GM18517 (cell line): ENCODE data around the gene TBX21.

Source experiments
- ATAC-seq: cut with Tn5 transposase; IDR thresholded peaks from one replicate; pipeline ENCODE4 v1.9.1; 2021; ENCODE audit warnings: mild to moderate bottlenecking, moderate library complexity; ENCODE audit not compliant: unreplicated experiment

TBX21 gene

DNA sequence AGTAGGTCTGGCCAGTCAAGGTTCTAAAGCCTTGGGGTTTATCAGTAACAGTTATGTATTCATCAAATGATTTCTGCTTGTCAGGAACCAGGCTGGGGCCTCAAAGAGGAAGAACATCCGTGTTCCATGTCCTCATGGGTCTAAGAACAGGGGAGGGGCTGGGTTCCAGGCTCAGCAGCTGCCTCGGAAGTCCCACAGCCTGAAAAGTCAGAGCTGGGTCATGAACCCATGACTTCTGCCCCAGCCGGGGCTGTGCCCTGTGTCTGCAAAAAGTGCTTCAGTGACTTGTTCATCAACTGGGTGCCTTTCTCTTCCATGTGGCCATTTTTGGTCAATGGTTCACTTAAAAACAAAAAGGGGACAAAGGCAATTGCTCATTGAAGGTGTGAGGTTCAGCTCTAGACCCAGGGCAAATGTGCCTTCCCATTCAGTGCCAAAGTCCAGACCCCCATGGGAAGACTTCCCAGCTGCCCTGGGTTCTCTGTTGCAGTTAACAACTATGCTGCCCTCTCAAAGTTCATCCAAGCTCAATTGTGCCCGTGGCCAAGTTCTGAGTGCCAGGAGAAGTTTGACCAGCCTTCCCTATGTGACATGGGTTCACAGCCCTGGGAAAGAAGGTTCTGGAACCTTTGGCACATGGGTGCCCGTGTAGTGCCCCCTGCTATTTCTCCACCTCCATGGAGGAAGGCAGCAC, 20.6 kb upstream of the TBX21 start:
- ATAC-seq = no peak

DNA sequence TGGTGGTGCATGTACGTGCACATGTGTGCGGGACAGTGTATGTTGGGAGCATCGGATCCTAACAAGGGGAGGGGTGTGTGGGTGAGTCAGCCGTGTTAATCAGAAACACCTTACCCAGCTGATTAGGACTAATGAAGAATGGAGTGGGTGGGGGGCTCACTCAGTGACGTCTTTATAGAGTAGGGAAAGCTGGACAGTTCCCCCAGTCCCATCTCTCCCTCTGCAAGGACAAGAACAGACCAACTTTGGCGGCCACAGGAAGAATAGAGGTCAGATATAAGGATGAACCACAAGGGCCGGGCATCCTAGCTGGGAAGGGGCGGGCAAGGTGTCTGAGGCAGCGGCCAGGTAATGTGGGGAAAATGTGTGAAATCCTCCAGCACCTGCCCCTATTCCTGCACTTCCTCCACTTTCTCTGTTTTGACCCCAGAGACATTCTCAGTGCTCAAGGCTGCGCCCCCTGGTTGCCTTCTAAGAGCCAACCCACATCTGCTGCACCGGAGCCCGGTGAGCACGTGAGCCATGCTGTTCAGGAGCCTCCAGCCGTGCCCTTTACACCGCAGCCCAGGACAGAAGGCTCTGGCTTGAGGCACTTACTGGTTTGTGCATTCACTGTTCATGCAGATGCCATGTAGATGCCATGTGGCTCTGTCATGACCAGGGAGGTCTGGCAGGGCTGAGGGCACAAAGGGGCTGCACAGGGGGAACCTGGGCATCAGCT, 18.9 kb upstream of the TBX21 start:
- no peak for ATAC-seq

DNA sequence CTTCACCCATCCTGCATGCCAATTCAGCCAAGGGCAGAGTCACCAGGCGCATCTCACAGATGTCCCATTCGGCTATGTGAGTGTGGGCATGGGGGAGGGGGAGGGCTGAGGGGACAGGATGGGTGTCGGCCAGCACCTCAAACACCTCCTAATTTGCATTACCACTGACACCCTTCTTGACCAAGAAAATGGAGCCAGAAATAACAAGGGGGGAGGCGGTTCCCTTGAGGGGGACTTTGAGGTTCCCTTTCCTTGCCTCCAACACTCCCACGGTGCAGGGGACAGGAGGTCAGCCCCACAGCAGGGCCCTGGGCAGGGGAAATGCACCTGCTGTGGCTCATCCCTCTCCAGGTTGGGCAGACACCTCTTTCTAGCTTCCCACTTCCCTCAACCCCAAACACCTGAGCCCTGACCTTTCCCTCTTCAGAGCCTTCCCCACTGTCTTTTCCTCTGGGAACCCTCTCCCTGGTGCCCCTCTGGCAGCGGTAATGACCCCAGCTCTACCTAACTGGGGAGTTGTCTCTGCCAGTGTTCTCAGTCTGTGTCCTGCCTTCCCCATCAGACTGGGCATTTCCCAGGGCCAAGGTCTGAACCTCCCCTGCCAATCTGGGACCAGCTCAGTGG, 18.2 kb upstream of the TBX21 start:
- no peak for ATAC-seq

DNA sequence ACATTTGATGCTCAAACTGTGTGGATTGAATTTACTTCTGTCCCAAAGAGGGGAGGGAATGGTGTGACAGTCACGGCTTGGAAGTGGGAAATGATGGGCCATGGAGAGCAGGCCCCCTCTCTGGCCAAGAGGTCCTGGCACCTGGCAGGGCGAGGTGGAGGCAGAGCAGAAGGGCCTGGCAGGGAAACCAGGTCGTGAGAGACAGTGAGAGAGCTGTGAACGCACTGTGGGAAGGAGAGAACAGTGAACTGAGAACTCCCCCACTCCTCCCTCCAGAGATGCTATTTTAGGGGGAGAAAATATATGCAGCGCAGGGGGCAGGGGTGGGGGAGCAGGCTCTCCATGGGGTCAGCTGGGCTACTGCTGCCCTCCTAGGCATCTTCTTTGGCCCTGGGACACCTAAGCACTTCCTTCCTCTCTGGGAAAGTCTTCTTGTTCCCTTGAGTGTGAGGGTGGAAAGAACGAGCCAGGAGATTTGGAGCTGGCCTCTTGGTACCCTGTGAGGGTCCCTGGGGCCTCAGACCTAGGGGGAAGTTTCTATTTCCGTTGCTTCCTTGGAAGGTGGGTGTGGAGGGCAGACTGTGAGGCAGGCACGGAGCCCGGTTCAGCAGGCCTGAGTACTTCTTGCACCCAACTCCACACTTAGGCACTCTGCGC, 17.2 kb upstream of the TBX21 start:
- ATAC-seq = no peak

DNA sequence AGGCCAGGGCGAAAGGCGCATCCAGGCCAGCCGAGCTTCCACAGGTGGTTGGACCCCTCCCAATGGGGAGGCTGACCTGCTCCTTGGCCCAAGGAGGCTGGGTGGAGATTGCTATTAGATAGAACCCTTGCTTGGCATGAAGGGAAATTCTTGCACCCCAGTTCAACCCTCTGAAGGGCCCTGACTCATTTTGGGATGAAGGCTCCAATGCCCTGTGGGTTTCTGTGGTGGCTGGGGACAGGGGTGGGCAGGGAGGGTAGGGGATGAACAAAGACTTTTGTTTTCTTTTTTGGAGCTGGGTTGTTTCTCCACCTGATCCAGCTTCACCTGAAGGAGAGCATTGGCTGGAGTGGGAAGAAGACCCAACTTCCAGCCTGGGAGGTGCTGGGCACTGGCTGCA, 16.7 kb upstream of the TBX21 start:
- ATAC-seq = no peak

DNA sequence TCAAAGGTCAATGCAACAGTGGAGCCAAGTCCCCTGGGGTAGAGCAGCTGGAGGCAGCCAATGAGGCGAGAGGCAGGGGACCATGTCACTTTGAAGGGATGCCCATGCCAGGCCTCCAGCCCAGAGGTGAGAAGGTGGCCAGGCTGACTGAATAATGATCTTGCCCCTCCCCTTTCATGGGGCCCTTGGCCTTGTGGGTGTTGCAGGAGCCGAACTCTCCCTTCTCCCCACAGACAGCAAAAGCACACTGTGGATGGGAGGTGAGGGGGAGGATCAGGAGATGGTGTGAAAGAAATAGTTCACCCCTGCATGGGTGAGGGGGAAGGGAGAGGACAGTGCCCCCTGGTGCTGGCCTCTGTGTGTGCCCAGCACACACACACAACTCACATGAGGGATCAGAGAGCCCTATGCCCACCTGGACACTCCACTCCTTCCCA, 15.8 kb upstream of the TBX21 start:
- no peak for ATAC-seq

DNA sequence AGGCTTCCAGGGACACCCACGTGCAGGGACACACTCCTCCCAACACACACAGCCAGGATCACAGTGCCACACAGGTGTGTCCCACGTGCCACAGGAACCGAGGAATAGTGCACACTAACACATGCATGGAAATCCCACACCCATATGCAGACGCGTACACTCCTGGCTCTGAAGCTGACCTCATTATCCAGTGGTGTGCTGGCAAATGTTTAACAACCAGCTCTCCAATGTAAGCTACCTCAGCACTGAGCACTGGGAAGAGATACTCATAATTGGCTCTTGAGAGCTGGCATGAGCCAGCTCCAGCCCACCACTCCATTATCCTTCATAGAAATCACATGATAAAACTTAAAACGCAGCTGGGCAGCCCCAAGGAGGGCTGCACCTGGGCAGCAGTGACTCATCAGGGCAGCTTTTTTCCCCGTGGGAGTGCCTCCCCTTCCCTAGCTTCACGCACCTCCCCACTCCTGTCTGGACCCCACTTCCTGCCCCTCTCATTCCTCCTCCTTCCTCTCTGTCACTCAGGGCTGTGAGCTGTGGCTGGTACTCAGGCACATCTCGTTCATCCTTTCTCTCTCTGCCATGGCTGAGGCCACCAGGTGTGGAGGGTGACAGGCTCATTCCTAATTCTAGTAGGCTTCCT, 14.9 kb upstream of the TBX21 start:
- no peak for ATAC-seq

DNA sequence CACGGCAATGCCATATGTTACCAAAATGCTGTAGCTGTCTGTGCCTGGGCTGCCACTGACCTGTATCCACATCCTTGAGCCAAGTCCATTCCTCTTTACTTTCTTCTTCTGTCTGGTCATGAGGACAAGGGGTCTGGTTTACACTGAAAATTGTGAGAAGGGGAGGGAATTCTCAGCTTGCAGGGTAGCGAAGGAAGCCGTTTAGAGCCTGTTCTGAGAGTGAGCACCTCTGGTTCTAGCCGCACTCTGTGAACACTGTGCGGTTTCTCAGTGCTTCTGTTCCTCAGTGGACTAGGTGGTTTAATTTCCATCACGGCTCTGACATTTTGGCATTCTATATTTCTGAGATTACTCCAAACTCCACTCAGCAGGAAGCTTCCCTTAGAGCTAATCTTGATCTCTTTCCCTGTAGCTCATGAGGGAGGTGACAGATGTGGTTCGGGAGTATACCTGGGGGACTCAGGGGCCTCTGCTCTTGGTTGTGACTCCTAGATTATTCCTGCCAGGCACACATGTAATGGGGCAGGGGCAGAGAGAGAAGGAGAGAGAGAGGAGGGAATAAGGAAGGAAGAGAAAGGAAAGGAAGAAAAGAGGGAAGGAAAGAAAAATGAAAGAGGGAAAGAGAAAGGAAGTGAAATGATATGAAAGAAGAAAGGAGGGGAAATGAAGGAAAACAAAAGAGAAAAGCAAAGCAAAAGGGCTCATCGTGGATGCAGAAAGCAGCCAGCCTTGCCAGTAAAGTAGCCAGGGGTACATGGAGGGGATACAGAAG, 14.2 kb upstream of the TBX21 start:
- ATAC-seq = no peak

DNA sequence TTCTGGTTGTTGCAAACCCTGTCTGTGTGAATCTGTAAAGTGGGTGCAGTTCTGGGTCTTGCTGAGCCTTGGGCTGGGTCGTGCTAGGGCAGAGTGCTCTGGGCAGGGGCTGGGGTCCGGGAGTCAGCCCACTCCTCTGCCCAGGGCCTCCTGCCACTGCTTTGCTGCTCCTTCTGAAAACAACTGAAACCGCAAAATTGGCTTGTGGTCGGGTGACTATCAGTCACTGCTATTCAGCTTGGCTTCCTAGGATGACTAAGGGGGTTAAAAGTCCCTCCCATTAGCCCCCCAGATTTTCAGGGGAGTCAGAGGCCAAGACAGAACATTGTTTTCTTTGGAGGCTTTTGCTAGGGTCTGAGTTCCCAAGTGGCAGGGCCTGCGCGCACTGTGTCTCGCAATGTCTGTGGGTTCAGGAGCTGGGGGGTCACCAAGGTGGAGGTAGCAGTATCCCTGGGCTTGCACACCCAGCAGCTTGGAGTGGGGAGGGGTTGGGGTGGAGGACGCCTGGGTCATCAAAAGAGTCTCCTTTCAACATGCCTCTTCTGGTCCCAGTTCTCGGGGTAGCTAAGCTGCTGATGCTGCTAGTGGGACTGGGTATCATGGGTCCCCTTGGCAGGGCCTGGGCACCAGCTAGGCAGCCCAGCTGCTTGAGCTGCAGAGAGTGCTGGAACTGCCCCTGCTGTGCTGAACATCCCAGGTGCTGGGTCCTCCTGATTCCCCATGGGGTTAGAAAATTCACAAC, 13.5 kb upstream of the TBX21 start:
- ATAC-seq = no peak

DNA sequence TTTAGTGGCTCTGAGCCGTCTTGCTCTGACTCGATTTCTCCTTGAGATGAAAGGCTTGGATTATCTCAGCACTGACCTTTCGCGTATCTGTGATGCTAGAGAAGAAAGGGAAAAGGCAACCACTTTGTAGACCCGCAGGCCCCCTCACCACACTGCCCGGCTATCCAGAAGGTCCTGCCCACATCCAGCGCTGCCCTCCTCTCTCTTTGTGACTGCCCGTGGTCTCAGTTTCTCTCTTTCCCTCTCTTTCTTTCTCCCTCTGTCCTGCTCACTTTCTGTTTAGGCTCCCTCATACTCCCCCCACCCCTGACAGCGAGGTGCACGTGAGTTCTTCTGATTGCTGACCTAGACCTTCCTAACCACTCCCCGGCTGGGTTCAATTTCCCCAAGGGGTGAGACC, 12.8 kb upstream of the TBX21 start:
- no peak for ATAC-seq

DNA sequence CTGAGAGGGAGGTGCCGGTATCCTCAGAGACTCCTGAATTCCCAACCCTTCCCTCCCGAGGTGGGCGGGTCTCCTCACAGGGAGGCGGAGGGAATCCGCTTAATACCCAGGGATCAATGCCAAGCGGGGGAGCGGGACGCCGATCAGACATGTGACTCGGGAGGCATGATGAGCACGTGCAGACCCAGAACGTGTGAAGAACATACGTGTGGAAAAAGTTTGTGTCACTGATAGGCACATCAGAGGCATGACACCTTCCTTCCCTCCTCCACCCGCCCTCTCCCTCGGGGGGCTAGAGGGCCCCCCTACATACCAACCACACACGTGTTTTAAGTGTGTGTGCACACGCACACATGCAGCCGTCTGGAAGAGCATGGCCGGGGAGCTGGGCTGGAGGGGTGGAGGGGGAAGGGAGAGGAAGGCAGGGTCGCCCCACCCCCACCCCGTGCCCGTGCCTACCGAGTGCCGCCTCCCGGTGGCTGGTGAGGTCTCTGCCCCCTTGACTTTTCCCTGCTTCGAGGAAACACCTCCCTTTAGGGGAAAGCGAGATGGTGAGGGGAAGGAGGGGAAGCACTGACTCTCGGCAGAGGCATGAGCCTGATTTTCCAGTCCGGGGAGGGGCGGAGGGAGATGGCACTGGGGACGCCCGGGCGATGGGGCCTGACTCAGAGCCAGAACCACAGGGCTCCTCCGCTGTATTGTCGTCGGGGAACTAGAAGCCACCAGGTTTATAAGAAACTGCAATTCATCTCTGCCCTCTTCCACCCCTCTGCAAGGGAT, 12.1 kb upstream of the TBX21 start:
- ATAC-seq = no peak

DNA sequence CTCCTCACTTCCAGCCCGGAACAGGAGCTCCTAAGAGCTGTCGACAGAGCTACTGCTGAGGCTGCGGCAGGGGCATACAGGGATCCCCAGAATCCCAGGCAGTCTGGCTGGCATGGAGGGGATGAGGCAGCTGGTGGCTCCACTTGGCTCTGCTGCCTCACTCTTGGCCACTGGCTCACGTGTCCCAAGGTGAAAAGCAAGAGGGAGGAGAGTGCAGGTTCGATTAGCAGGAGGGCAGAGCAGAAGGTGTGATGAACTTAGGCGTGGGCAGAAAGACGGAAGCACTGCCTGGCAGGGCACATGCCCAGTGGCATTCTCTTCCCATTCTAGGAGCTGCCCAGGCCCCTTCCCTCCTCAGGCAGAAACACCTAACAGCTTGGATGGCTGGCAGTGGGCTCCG, 11.3 kb upstream of the TBX21 start:
- no peak for ATAC-seq

DNA sequence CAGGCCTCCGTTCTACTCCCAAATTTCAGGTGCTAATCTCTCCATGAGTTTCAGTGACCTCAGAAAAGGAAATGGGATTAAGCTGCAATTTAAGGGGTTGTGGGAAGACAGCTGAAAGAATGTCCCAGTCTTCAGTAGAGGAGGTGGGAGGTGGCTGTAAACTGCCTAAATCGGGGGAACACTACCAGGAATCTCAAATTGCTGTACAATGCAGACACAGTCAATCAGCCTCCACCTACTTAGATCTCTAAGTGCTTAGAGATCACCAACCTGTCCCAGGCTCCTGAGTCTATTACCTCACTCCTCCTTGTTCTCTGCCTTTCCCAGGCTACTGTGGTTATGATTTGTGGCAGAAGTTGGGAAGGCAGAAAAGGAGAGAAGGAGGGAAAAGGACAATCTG, 8.3 kb upstream of the TBX21 start:
- ATAC-seq = no peak

DNA sequence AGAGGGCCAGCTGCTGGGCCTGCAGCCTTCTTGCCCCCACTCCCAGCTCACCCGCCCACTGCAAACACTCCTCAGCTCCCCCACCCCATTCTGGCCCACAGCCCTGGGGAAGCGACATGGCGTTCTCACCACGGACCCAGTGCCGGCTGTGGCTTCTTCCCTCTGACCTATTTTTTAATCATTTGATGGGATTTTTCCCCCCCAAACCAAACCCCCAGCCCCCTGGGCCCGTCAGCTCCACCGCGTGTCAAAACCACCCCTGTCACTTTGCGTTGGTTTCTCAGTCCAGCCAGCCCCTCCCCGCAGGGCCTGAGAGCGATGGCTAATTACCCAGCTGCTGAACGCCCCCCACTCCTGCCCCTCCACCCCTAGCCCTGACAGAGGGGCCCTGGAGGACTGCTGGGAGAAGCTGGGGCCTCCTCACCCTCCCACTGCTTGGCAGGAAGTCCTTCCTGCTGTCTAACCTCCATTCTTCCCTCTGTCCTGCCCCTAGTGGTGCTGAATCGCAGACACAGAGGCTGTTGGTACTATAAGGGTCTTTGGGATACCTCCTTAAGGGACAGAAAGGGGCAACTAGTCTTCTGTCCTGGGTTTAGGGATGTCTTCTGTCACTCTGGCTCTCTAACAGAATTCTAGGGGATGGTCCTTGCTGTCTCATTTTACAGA, 7.5 kb upstream of the TBX21 start:
- no peak for ATAC-seq

DNA sequence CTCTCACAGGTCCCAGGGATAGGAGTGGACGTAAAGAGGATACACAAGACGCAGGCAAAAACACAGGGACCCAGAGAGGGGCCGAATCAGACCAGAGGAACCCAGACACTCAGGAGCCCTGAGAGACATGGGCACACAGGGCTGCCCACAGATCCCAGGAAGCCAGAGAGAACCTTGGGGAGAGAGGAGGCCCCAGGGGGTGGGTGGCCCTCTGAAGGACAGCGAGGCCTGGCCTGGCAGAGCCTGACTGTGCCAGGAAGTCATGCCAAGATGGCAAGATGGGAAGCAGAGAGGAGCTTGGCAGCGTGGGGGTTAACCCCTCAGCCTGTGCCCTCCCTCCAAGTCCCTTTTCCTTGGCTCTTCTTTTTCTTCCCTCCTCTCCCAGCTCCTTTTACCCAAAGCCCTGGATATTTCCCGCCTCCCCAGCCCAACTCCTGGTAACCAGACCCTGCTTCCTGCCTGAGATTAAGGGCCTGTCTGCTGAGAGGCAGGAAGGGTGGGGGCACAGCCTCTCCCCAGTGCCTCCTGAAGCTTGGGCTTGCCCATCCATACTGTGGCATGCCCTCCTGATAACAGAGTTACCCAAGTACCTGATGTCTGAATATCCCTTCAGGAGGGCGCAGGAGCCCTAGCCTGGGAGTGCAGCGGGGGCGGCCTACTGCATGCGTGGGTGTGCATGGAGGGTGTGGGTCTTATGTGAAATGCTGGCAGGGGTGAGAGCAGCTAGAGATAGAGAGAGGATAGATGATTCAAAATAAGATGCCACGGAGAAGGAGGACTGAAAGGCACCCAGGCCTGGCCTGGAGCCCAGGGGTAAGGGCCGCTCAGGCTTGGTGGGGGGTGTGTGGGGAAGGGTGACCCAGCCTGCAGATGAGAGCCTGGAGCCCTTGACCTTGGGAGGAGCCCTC, 6.0 kb upstream of the TBX21 start:
- no peak for ATAC-seq

DNA sequence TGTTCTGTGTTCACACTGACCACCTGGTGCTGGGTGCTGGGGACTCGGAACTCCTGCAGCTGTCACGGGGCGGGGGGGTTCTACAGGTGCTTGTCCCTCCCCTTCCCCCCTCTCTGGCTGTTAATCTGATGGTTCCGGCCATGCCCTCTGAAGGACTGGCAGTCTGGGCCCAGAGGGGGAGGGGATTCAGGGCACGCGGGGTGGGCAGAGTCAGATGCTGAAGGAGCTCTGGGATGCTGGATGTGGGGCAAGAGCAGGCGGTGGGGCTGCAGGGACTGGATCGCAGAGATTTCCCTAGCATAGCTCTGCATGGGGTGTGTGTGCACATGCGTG, 5.4 kb upstream of the TBX21 start:
- ATAC-seq = no peak

DNA sequence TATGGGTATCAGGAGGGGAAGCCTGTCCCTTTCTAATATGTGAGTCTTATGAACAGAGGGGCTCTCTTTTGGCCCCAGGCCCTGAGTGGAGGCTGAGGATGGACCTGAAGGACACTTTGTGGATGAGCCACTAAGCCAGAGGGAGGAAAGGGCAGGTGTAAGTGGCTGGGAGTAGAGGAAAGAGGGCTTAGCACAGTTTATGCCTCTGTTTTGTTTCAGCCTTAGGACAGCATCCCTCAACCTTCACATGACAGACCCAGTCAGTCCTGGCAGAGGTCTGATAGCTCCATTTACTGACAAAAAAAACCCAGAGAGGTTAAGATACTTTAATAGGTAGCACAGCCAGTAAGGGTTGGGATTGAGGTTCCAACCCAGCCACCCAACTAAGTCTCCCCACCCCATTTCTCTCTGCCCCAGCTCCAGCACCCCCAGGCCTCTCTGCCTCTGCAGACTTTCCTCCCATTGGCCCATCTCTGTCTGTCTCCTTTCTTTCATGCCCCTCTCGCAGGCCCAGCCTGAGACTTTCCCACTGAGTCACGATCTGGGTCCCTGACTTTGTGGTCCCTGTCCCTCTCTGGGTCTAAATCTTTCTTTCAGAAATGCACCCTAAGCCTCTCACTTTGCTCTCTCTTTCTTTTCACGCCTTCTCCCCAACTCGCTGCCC, 4.7 kb upstream of the TBX21 start:
- no peak for ATAC-seq
